NCI-H1048 (cell line): Measurements from ENCODE around the gene CPSF7.
A peak's percentile ranks its signal among the peaks of the same experiment; 100 is the strongest.
"Not testable (repeated sequence)": the region's sequence is repeated elsewhere in the genome, so short reads cannot be mapped to it uniquely, and the experiment has no call there.

Experiments used
- DNase-seq: peaks from one replicate; lab custom pipeline; 2025; lab: John Stamatoyannopoulos, UW

CPSF7 gene

GRCh38 chr11:61429691-61430582 is at the start of gene CPSF7, which contains the start of gene SDHAF2:
Gene CPSF7, minus strand, starts transcription at chr11:61429975. Its CDS starts 740 bp downstream, at chr11:61429235.
Gene SDHAF2, plus strand, starts transcription at chr11:61430124. Its CDS starts 23 bp downstream, at chr11:61430147.
- DNase-seq, result peak; percentile 78

GRCh38 chr11:61477727-61478148 is 48.0 kb upstream of the CPSF7 start:
- no peak for DNase-seq

GRCh38 chr11:61477126-61477525 is 47.4 kb upstream of the CPSF7 start:
- no peak for DNase-seq

GRCh38 chr11:61476371-61476770 is 46.6 kb upstream of the CPSF7 start:
- no peak for DNase-seq

GRCh38 chr11:61475433-61475832 is 45.7 kb upstream of the CPSF7 start:
- DNase-seq, result no peak

- no peak for DNase-seq
Observed at GRCh38 chr11:61474013-61474643, 44.4 kb upstream of the CPSF7 start.

GRCh38 chr11:61473370-61474012 is 43.7 kb upstream of the CPSF7 start:
- DNase-seq, result no peak

- no peak for DNase-seq
Observed at GRCh38 chr11:61472868-61473267, 43.1 kb upstream of the CPSF7 start.

- no peak for DNase-seq
Observed at GRCh38 chr11:61472282-61472681, 42.5 kb upstream of the CPSF7 start.

GRCh38 chr11:61468002-61468401 is 38.2 kb upstream of the CPSF7 start:
- DNase-seq, result no peak

GRCh38 chr11:61467602-61468001 is 37.8 kb upstream of the CPSF7 start:
- not testable (repeated sequence) for DNase-seq

GRCh38 chr11:61460986-61461385 is 31.2 kb upstream of the CPSF7 start:
- no peak for DNase-seq

GRCh38 chr11:61460474-61460881 is 30.7 kb upstream of the CPSF7 start:
- DNase-seq, result no peak

- no peak for DNase-seq
Observed at GRCh38 chr11:61454520-61454919, 24.7 kb upstream of the CPSF7 start.

- no peak for DNase-seq
Observed at GRCh38 chr11:61453695-61454094, 23.9 kb upstream of the CPSF7 start.

GRCh38 chr11:61452825-61453224 is 23.1 kb upstream of the CPSF7 start:
- DNase-seq, result no peak

GRCh38 chr11:61448552-61448927 is 18.8 kb upstream of the CPSF7 start:
- no peak for DNase-seq

- no peak for DNase-seq
Observed at GRCh38 chr11:61447601-61448551, 18.1 kb upstream of the CPSF7 start.

GRCh38 chr11:61446211-61446651 is 16.5 kb upstream of the CPSF7 start:
- peak; percentile 21 for DNase-seq

GRCh38 chr11:61445516-61445915 is 15.7 kb upstream of the CPSF7 start:
- DNase-seq, result no peak

GRCh38 chr11:61442616-61443015 is 12.8 kb upstream of the CPSF7 start:
- no peak for DNase-seq
